RWPE2 (cell line): ENCODE measurements around the gene PPIH.
A peak's percentile ranks its signal among the peaks of the same experiment; 100 is the strongest.

ENCODE experiments used
- ATAC-seq: fragments of 200-7000 bp; cut with Tn5 transposase; 3 replicates; pipeline ENCODE4 v1.9.1; 2021; ENCODE audit warnings: low read depth
- DNase-seq: peaks from one replicate; pipeline ENCODE4 v3.0.0-alpha.2; 2020; ENCODE audit warnings: low spot score
- H3K27ac ChIP-seq: fragments of 450-650 bp; 2 replicates; pipeline ENCODE4 v1.5.1; 2017; ENCODE audit warnings: mild to moderate bottlenecking; ENCODE audit not compliant: poor library complexity, severe bottlenecking
- H3K27me3 ChIP-seq: fragments of 250-450 bp; sonication (Bioruptor Pico); 2 replicates; pipeline ENCODE4 v1.5.1; 2021; ENCODE audit warnings: mild to moderate bottlenecking, moderate library complexity; ENCODE audit not compliant: insufficient read depth, poor library complexity, severe bottlenecking
- H3K36me3 ChIP-seq: fragments of 250-450 bp; sonication (Bioruptor Pico); 2 replicates; pipeline ENCODE4 v1.5.1; 2020; ENCODE audit warnings: low read depth, mild to moderate bottlenecking, moderate library complexity
- H3K4me1 ChIP-seq: fragments of 250-450 bp; sonication (Bioruptor Pico); 2 replicates; pipeline ENCODE4 v1.5.1; 2021; ENCODE audit warnings: mild to moderate bottlenecking, moderate library complexity; ENCODE audit not compliant: insufficient read depth, poor library complexity, severe bottlenecking
- H3K4me3 ChIP-seq: fragments of 250-450 bp; sonication (Bioruptor Pico); 2 replicates; pipeline ENCODE4 v1.5.1; 2021; ENCODE audit warnings: mild to moderate bottlenecking, moderate library complexity; ENCODE audit not compliant: severe bottlenecking
- H3K9me3 ChIP-seq: fragments of 250-450 bp; sonication (Bioruptor Pico); 2 replicates; pipeline ENCODE4 v1.5.1; 2021; ENCODE audit warnings: mild to moderate bottlenecking, moderate library complexity; ENCODE audit not compliant: severe bottlenecking
- CTCF ChIP-seq: fragments of 450-650 bp; IDR thresholded peaks from one replicate; pipeline ENCODE4 v1.5.1; 2017; ENCODE audit warnings: mild to moderate bottlenecking, moderate library complexity; ENCODE audit not compliant: poor library complexity, severe bottlenecking

The PPIH gene

GRCh38 chr1:42676534-42677087 is 18.4 kb downstream of the PPIH start:
- ATAC-seq = no peak
- H3K27me3 ChIP-seq = no peaks in the 10 kb centered on the region
- no peak overlapping the region for H3K4me3 ChIP-seq
- no peaks in the 10 kb centered on the region for H3K9me3 ChIP-seq
- TF ChIP-seq CTCF = no peak
- no peak for DNase-seq
- peaks cover 4% of the 10 kb centered on the region for H3K4me1 ChIP-seq
- H3K27ac ChIP-seq = no peak overlapping the region
- peaks cover 18% of the 10 kb centered on the region for H3K36me3 ChIP-seq

DNA sequence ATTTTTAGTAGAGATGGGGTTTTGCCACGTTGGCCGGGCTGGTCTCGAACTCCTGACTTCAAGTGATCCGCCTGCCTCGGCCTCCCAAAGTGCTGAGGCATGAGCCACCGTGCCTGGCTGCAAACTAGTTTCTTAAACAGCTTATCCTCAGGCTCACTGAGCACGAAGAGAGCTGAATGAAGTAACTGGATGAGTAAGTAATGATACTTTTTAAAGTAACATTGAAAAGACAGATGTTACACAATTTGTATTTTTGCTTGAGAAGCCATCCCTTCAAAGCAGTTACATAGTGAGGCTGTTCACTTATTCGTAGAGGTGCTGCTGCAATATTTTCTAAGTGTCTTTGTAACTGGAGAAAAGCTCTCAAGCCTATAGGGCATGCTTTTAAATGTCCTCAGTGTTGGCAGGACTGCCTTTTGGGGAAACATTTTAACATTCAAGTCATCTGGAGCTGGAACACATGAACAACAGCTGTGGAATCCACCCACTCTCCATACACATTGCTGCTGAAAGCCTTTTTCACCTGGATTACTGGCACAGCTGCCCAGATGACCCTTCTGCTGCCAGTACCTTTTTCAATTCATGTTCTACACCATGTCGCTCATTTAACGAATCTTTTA is 21.3 kb downstream of the PPIH start:
- H3K4me3 ChIP-seq = no peak overlapping the region
- H3K4me1 ChIP-seq = peaks cover 7% of the 10 kb centered on the region
- peaks cover 26% of the 10 kb centered on the region for H3K36me3 ChIP-seq
- no peak for TF ChIP-seq CTCF
- no peaks in the 10 kb centered on the region for H3K27me3 ChIP-seq
- H3K9me3 ChIP-seq = no peaks in the 10 kb centered on the region
- no peak overlapping the region for H3K27ac ChIP-seq
- ATAC-seq = no peak
- no peak for DNase-seq

DNA sequence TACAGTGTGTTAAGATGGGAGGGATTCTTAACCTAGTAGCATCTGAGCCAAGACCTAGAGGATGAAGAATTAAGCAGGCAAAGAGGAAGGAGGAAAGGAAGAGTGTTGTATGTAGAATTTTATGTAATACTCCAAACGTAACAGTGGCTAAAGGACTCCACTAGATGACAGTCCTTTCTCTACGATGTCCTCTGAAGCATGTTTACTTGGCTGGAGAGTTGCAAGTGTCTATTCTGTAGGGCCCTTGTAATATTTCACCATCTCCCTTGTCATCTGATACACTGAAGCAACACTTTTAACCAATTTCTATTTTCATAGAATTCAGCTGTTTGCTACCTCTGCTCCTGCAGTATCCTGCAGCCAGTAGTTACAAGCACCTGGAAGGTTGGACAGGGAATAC is 21.8 kb downstream of the PPIH start:
- ATAC-seq = no peak
- DNase-seq = no peak
- Histone ChIP-seq H3K36me3 (peaks cover 31% of the 10 kb centered on the region), H3K4me1 (peaks cover 13% of the 10 kb centered on the region), H3K9me3 (no peaks in the 10 kb centered on the region), H3K27ac (no peak overlapping the region), H3K4me3 (no peak overlapping the region), H3K27me3 (no peaks in the 10 kb centered on the region)
- no peak for TF ChIP-seq CTCF

- no peak for TF ChIP-seq CTCF
- Histone ChIP-seq H3K36me3 (peaks cover 31% of the 10 kb centered on the region), H3K4me3 (peak overlapping the region; percentile 56), H3K27me3 (no peaks in the 10 kb centered on the region), H3K9me3 (no peaks in the 10 kb centered on the region), H3K4me1 (peaks cover 24% of the 10 kb centered on the region), H3K27ac (peak overlapping the region; percentile 81)
- DNase-seq = no peak
- no peak for ATAC-seq
Observed at GRCh38 chr1:42680921-42681683, 22.9 kb downstream of the PPIH start.
